GM21737 (cell line): ENCODE results near the gene ASIC4.

Experiments used
- ATAC-seq: cut with Tn5 transposase; IDR thresholded peaks from one replicate; pipeline ENCODE4 v1.9.1; 2021; ENCODE audit warnings: mild to moderate bottlenecking, moderate library complexity; ENCODE audit not compliant: unreplicated experiment

The ASIC4 gene

DNA sequence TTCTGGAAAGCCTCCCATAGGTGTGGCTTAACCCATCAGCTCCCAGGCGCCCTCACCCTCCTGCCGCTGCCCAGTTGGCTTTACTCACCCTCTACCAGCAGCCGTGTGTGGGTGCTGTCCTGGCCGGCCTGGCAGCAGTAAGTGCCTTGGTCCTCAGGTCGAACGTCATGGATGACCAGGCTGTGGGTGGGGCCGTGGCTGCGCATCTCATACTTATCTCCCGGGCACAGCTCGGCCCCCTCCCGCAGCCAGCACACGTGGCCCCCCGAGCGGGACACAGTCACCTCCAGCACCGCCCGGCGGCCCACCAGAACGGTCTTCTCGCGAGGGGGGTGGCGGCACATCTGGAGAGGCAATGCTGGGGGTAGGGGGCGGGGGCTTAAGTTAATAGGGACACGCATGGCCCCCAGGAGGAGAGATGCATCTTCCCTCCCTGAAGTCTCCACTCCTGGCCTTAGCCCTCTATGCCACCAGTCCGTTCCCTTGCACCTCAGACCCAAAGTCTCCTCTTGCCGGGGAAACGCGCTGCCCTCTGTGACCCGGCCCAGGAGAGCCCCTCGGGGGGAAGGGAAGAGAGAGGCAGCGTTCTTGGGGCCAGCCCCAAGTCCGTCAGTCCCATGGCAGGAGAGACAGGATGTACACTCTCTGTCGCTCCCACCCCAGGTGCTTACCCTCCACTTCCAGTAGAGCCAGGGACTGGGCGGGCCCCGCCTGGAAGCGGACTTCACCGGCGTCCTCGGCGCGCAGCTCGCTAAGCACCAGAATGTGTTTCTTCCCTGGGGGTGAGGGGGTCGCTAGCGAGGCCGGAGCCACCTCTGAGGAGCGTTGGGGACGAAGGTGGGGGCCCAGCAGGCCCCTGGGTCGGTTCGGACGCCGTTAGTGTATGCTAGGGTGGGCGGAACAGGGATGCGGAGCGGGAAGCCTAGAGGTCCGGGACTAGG is 37.4 kb downstream of the ASIC4 start:
- peak; percentile 27 for ATAC-seq

DNA sequence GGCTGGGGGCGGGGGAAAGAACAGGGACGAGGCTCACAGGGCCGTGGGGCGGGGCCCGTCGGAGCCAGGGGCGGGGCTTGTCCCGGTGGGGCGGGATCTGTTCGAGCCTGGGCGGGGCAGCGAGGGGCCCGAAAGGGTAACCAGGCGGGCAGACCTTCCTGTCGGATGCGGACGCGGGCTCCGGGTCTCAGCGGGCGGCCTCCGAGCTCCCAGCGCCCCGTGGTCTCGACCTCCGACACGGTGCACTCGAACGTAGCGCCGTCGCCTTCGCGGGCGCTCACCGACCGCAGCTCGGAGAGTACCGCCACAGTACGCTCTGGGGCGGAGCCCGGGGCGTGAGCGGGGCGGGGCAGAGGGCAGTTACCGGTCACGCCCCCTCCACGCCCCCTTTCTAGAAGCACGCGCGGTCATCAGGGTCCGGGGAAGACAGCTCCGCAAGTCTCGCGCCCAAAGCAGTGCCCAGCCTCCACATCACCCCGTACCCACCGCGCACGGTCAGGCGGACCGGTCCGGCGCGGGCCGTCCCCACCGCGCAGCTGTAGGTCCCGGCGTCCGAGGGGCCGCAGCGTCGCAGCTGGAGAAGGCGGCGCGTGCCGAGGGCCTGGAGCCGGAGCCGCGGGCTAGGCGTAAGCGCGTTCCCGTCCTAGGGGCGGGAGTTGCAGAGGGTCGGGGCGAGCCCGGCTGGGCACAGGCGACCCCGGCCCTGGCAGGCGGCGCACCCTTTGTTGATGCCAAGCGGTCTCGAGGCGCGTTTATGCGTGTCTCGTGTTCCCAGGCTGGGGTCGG is 38.3 kb downstream of the ASIC4 start:
- peak; percentile 84 for ATAC-seq

DNA sequence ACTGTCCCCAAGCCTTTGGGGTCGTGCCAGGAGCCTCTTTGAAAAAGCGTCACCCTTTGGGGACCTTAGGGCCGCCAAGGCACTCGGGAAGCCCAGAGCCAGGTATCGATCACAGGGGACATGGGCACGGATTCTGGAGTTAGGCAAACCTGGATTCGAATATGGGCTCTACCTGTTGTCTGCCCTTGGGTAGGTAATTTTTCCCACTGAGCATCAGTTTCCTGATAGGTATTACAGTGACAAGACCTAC is 38.8 kb downstream of the ASIC4 start:
- no peak for ATAC-seq

DNA sequence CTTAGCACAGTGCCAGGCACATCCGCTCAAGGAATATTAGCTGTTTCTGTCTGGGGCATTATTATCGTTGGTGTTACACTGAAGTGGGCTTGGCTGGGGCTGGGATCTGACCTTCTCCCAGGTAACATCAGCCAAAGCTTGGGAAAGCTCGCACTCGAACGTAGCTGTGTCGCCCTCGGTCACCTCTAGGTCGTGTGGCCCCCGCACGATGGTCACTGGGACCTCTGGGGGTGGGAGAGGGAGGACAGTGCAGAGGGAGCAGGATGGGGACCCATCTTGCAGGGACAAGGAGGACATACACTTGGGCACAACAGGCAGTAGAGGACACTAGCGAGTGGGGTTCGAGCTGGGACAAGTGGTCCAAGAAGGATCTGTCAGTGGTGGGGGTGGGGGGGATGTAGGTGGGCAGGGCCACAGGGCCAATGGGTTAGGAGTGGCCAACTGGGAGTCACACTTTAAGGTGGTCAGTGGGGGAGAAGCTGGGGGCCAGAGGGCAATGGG is 39.2 kb downstream of the ASIC4 start:
- no peak for ATAC-seq

DNA sequence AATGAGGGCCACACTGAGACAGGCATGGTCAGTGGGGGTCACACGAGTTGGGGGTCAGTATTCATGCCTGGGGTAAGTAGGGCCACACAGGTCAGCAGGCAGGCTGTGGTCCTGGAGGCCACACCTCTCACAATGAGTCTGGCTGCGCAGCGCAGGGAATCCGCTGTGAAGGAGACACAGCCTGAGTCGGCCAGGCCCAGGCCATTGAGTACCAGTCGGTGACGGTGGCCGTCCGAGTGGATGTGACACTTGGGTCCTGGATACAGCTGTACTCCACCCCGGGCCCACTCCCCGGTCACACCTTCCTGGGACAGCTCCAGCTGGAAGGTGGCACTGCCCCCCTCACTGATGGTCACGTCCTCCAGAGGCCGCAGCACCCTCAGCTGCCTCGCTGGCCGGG is 40.1 kb downstream of the ASIC4 start:
- no peak for ATAC-seq

DNA sequence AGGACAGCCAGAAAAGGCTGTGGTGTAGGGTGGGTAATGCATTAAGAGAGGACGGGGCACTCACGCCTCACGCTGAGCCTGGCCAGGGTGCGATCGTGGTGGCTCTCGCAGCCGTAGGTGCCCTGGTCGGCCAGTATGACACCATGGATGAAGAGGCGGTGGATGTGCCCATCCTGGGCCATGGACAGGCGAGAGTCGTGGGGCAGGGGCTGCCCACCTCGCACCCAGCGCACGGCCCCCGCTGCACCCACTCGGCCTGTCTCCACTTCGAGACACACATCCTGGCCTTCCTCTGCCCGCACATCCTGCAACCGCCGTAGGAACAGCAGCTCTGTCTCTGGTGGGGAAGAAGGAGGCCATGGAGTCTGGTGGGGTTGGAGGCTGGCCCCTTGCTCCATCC is 41.7 kb downstream of the ASIC4 start:
- ATAC-seq = no peak

DNA sequence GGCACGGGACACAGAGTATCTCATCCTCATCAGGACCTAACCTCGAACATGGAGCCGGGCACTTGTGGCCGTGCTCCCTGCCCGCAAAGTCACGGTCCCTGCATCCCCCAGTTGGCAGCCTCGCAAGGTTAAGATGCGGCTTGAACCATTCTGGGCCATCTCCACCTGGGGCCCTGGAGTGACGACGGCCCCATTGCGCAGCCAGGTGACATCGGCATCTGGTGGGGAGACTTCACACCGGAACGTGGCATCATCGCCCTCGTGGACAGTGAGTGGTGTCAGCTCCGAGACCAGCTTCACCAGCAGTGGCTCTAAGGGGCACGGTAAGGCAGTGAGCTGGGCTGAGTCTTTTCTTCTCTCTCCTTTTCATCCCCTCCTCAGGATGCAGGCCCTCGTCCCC is 42.1 kb downstream of the ASIC4 start:
- no peak for ATAC-seq

DNA sequence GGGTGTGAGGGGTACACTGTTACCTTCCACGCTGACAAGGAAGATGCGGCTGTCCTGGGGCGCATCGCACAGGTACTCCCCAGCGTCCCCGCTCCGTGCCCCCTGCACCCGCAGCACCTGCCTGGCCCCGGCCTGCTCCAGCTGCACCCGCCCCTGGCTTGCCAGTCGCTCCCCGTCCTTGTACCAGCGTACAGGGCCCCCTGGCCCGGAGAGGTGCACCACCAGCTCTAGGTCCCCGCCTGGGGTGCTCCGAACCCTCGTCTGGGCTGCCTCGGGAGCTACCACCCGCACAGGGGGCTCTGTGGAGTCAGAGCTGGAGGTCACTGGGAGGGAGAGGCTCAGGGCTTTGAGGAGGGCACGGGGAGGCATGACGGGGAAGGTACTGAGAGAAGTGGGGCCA is 43.0 kb downstream of the ASIC4 start:
- ATAC-seq = no peak

DNA sequence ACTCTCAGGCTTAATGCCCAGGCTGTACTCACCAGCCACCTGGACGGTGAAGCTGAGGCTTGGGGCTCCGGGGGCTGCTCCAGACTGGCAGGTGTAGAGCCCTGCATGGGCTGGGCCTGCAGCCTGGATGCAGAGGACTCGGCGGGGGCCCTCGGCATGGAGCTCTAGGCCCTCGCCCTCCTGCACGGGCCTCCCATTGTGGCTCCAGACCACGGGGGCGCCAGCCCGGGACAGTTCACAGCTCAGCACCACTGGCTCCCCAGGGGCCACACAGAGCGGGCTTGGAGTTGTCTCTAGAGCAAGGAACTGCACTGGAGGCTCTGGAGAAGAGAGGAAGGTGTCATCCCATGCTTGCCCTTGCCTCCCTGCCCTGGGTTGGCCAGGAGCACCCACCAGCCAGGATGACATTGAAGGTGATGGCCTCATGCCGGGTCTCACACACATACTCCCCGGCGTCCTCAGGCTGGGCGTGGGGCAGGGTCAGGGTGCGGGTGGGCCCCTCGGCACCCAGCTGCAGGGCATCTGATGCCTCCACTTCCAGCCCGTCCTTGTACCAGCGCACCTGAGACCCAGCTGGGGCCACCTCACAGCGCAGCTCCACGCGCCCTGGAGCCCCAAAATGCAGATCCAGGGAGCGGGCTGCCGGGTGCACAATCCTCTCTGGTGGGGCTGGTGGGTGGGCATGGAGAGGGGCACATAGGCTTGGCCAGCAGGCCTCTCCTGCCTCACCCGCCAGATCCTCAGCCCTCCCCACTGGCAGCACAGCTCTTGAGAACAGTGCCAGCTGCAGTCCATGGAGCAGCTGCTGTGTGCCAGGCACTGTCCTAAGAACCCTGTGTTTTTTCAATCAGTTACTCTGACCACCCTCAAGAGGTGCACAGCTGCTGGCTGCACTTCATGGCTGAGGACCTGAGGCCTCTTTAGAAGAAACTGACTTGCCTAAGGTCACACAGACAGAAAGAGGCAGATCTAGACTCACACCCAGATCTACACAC is 43.8 kb downstream of the ASIC4 start:
- no peak for ATAC-seq

DNA sequence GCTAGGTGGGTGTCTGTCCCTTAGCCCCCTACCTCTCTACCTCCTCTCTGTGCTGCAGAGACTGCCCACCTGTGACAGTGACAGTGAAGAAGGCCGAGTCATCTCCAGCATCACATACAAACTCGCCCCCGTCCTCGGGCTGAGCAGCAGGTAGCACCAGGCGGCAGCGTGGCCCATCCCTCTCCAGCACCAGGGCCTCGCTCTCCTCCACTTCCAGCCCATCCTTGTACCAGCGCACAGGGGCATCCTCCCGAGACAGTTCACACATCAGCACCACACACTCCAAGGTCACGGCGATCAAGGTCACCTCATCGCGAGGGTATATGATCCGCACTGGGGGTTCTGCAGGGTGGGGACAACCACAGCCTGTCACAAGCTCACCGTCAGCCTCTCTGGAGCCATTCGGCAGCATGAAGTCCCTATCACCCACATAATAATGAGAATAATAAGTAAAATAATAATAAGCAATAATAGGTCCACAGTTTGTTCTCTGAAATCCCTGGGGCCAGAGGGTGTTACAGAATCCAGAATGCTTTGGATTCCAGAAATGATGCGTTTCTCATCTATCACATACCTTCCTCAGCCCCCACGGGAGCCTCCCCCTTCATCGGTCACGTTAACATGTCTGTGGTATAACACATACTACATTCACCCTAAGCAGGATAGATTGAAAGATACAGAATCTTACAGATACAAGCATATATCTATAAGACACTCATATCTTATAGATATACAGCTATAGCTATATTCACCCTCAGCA is 45.1 kb downstream of the ASIC4 start:
- ATAC-seq = no peak

DNA sequence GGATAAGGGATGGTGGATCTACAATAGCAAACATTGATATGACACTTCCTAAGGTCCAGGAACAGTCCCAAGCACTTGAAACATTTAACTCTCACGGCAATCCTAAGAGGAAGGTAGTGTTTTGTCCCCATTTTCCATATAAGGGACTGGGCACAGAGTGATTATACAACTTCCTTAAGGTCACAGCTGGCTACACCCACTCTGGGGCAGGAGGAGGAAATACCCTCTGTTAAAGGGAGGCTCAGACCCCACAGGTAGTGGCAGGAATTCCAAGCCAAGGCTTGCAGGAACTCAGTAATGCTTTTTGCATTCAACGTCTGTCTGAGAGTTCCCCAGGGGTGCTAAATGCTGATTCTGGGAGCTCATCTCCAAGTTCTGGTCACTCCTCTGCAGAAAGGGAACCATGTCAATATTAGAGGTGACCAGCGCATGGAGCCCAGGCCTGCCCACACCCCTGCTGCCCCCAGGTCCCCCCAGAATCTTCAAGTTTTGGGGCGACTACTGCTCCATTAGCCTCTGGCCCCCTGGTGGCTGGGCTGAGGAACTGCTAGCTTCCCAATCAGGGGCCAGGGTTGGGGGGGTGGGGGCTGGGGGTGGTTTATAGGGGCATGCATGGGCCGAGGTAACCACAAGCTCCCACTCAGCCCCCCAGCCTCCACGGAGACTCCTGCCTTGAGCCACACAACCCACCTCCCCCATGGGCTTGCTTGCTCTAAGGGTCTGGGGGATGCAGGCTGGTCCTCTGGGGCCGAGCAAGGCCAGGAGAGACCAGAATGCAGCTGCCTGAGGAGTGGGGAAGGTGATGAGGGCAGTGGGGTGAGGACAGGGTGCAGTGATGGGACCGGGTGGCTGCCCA is 46.0 kb downstream of the ASIC4 start:
- no peak for ATAC-seq

DNA sequence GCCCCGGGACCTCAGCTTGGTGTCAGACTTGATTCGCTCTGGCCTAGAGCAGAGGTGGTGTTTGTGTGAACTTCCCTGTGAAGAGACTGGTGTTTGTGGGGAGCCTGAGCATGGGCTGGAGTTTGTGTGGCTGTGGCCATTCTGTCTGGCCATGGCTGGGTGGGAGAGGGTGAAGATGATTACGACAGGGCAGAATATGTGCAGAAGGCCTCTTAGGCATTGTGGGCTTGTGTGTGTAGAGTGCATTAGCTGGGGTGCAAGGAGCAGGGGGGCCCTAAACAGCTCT is 46.6 kb downstream of the ASIC4 start:
- ATAC-seq = no peak

DNA sequence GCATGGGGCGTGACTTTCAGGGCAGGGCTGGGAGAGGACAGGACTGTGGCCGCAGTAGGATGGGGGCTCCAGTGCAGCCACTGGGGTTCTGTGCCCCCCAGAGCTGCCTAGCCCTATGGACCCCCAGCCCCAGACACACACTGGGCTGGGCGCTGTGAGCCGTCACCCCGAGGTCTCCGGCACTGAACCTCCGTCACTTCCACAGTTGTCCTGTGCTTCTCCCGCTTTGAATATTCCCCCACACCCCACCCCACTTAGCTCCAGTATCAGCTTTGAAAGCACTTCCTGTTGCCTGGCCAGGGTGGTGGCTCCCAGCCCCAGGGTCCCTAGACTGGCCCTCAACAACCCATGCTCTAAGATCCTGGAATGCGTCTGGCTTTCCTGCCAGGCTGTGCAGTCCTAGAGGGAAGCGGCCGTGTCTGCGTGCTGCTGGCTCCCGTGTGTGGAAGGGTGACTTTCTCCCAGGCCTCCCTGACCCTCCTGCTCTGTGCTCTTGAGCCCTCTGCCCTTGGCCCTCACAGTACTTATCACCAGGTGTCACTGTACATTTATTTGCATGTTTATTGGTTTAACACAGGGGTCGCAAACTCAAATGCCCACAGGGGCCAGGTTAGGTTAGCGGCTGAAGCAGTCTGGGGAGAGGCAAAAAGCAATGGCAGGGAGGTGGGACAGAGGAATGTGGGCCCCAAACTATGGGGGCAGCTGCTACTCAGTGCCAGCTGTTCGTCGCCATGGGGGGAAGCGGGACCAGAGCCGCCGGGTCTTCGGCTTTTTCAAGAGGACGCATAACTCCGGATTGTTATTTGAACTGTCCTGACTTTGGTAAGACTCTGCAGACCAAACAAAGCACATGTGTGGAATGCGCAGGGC is 47.1 kb downstream of the ASIC4 start:
- ATAC-seq = no peak

DNA sequence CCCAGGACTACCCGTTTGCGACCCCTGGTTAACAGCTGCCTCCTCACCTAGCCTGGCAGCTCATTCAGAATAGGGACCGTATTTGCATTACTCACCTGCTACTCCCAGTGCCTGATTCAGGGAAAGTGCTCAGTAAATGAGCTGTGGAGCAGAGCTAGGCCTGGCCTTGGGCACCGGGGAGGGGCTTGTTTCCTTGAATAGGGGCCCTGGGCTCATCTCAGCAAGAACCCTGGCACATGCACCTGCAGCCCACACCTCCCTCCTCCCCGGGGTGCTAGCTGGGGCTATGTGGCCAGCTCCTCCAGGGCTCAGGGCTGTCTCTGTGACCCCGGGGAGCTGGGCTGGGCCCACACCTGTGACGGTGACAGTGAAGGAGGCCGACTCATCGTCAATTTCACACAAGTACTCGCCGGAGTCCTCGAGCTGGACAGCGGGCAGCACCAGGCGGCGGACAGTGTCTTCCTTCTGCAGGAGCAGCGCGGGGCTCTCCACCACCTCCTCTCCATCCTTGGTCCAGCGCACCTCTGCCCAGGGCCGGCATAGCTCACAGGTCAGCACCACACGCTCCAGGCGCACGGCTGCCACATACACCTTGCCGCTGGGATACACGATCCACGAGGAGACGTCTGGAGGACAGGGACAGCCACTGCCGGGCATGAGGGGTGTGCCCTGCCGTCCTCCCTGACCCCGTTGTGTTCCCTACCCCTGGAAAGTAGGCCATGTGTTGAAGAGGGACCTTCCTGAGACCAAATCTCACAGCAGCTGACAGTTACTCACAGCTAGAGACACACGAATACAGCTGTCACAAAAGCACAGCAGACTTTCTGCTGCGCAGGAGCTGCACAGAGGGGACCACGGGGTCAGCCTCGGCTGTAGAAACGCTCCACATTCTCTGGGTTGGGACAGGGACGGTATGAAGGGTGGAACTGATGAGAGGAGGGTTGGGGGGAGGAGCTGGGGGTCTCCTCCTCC is 48.1 kb downstream of the ASIC4 start:
- ATAC-seq = no peak

DNA sequence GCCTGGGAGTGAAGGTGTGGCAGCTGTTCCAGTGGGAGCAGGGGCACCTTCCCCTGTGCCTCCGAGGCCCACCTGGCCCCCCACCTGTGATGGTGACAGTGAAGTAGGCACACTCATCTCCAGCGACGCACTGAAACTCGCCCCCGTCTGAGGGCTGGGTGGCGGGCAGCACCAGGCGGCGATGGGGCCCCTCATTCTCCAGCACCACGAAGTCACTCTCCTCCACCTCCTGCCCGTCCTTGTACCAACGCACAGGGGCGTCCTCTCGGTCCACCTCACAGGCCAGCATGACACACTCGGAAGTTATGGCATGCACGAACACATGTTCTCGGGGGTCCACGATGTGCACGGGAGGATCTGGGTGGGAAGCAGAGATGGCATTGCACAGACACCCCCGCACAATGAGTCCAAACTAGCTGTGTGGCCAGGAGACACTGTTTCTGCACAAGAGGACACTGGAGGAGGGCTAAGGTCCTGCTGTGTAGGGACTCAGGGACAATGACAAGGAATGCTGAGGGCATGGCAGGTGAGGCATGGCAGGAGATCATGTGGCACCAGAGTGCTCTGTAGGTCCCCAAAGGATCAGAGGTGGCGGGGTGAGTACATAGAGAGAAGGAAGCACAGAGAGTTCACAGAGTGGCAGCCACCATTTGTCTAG is 49.1 kb downstream of the ASIC4 start:
- no peak for ATAC-seq

DNA sequence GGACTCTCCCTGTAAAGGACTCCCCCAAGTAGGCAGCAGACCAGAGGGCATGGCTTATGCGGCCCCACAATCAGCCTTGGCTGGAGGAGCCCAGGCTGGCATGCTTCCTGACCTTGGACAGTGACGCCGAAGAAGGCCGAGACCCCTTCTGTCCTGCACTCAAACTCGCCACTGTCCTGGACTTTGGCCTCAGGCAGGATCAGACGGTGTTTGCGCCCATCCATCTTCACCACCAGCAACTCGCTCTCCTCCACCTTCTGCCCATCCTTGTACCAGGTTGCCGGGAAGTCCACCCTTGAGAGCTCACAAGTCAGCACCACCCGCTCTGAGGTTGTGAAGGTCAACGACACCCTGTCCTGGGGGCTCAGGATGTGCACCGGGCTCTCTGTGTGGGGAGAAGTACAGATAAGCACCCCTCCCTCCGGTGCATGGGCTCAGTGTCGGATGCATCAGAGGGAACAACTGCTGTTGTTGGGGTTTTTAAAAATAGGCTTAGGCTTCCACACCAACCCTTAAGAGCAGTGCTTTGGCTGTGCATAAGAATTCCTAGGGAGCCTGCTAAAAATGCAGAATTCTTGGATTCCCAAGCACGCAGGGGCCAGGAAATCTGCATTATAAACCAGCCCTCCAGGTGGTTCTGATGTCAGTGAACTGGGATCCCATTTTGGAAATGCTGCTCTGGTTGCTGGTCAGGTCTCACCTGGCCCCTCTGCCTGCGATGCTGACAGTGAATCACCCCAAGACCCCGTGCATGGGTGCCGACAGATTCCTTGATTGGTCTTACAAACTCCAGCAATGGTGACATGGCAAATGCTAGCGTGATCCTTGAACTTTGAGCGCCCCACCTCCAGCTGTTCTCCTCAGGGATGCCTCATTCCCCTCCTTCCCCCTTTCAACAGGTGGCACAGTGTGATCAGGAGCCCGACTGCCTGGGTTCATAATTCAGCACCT is 51.1 kb downstream of the ASIC4 start:
- no peak for ATAC-seq
